Esophagus (tissue), 2 donors: Measurements from ENCODE around the gene DCC. TPM values are rescaled to one million over a fixed set of nuclear protein-coding genes. Genes with fewer than 3 reads are reported as not detected.

ENCODE experiments used
- H3K27ac ChIP-seq, 2 donors: one replicate each; pipeline ENCODE4 v1.5.1; 2013; ENCODE audit warnings: low read depth in 2 of 2, mild to moderate bottlenecking in 2 of 2, inconsistent platforms in 1 of 2, low read length in 1 of 2, moderate library complexity in 1 of 2
- H3K27me3 ChIP-seq, 2 donors: one replicate each; pipeline ENCODE4 v1.6.1; 2013; ENCODE audit warnings: low read length in 2 of 2, control low read depth in 1 of 2, mild to moderate bottlenecking in 1 of 2; ENCODE audit not compliant: insufficient read depth in 2 of 2, control insufficient read depth in 1 of 2
- H3K36me3 ChIP-seq, 2 donors: one replicate each; pipeline ENCODE4 v1.6.1; 2013; ENCODE audit warnings: low read length in 1 of 2; ENCODE audit not compliant: control insufficient read depth in 2 of 2, insufficient read depth in 2 of 2
- H3K4me1 ChIP-seq, 2 donors: one replicate each; pipeline ENCODE4 v1.6.1; 2013; ENCODE audit warnings: low read length in 1 of 2; ENCODE audit not compliant: control insufficient read depth in 2 of 2, insufficient read depth in 2 of 2
- H3K4me3 ChIP-seq, 2 donors: one replicate each; pipeline ENCODE4 v1.5.1; 2013; ENCODE audit warnings: low read length in 2 of 2, mild to moderate bottlenecking in 2 of 2, low read depth in 1 of 2, moderate library complexity in 1 of 2
- H3K9me3 ChIP-seq, 2 donors: one replicate each; pipeline ENCODE4 v1.6.1; 2013; ENCODE audit warnings: mild to moderate bottlenecking in 2 of 2, low read depth in 1 of 2, low read length in 1 of 2, moderate library complexity in 1 of 2; ENCODE audit not compliant: control insufficient read depth in 2 of 2, insufficient read depth in 1 of 2
- WGBS, 2 donors: extraction: QIAGEN DNeasy Blood & Tissue Kit; methylation state at CpG; one replicate each; pipeline ENCODE4 v1.1.7; 2013; 5-methylcytosine and 5-hydroxymethylcytosine counted together
- polyA plus RNA-seq, 2 donors: library from polyadenylated mRNA; stranded (reverse); fragments of 200-250 nt; gene quantifications; one replicate each; pipeline ENCODE4 v1.2.3, GENCODE V29; 2013
- donor health status: healthy with polysubstance abuse.
- donor health status: Bipolar disorder and iron deficiency.

DCC gene
- polyA plus RNA-seq, 2 donors: not detected

- Histone ChIP-seq H3K27me3 (no peaks in the 10 kb centered on the region), H3K9me3 (peaks cover 0 to 3% of the 10 kb centered on the region in 2 donors), H3K27ac (no peak overlapping the region), H3K4me3 (no peak overlapping the region), H3K4me1 (no peaks in the 10 kb centered on the region), H3K36me3 (no peaks in the 10 kb centered on the region)
- WGBS, 2 donors: 71 to 79% methylated on average over 5 of the region's 5 CpGs
Measured at GRCh38 chr18:52701219-52701935, 361.4 kb downstream of the DCC start.

GRCh38 chr18:52715421-52715820, 375.4 kb downstream of the DCC start:
- H3K4me1 ChIP-seq: no peaks in the 10 kb centered on the region

GRCh38 chr18:52715991-52716390, 376.0 kb downstream of the DCC start:
- no peak overlapping the region for H3K4me3 ChIP-seq
- no peak overlapping the region for H3K27ac ChIP-seq
- H3K36me3 ChIP-seq: no peaks in the 10 kb centered on the region
- H3K27me3 ChIP-seq: no peaks in the 10 kb centered on the region
- no peaks in the 10 kb centered on the region for H3K4me1 ChIP-seq
- H3K9me3 ChIP-seq: peaks cover 0 to 4% of the 10 kb centered on the region in 2 donors
- WGBS, 2 donors: 65 to 77% methylated on average over 7 of the region's 7 CpGs

More at GRCh38 chr18:52715421-52715820, 375.4 kb downstream of the DCC start:
- Histone ChIP-seq H3K27me3 (no peaks in the 10 kb centered on the region), H3K36me3 (no peaks in the 10 kb centered on the region), H3K27ac (no peak overlapping the region), H3K9me3 (peaks cover 0 to 4% of the 10 kb centered on the region in 2 donors), H3K4me3 (no peak overlapping the region)
- WGBS, 2 donors: 72 to 89% methylated on average over 4 of the region's 4 CpGs

GRCh38 chr18:52716973-52717372, 377.0 kb downstream of the DCC start:
- Histone ChIP-seq H3K4me1 (no peaks in the 10 kb centered on the region), H3K9me3 (peaks cover 0 to 4% of the 10 kb centered on the region in 2 donors), H3K4me3 (no peak overlapping the region), H3K36me3 (no peaks in the 10 kb centered on the region), H3K27me3 (no peaks in the 10 kb centered on the region), H3K27ac (no peak overlapping the region)
- 35 to 42% methylated on average over 3 of the region's 3 CpGs for WGBS, 2 donors

- Histone ChIP-seq H3K4me1 (no peaks in the 10 kb centered on the region), H3K27me3 (no peaks in the 10 kb centered on the region)
- WGBS, 2 donors: 74 to 85% methylated on average over 3 of the region's 3 CpGs
Measured at GRCh38 chr18:52722904-52723303, 382.9 kb downstream of the DCC start.

GRCh38 chr18:52723550-52723970, 383.6 kb downstream of the DCC start:
- Histone ChIP-seq H3K9me3 (no peaks in the 10 kb centered on the region), H3K4me1 (no peaks in the 10 kb centered on the region), H3K27me3 (no peaks in the 10 kb centered on the region), H3K36me3 (no peaks in the 10 kb centered on the region), H3K4me3 (no peak overlapping the region), H3K27ac (no peak overlapping the region)
- WGBS, 2 donors: 54 to 70% methylated on average over 3 of the region's 3 CpGs

More at GRCh38 chr18:52722904-52723303, 382.9 kb downstream of the DCC start:
- Histone ChIP-seq H3K27ac (no peak overlapping the region), H3K36me3 (no peaks in the 10 kb centered on the region), H3K9me3 (no peaks in the 10 kb centered on the region), H3K4me3 (no peak overlapping the region)

GRCh38 chr18:52730972-52731619, 391.1 kb downstream of the DCC start:
- Histone ChIP-seq H3K27me3 (no peaks in the 10 kb centered on the region), H3K4me1 (no peaks in the 10 kb centered on the region), H3K9me3 (no peaks in the 10 kb centered on the region), H3K4me3 (no peak overlapping the region), H3K36me3 (no peaks in the 10 kb centered on the region), H3K27ac (no peak overlapping the region)
- WGBS, 2 donors: 62 to 67% methylated on average over 3 of the region's 3 CpGs

- Histone ChIP-seq H3K27me3 (no peaks in the 10 kb centered on the region), H3K9me3 (peaks cover 0 to 2% of the 10 kb centered on the region in 2 donors), H3K36me3 (no peaks in the 10 kb centered on the region), H3K27ac (no peak overlapping the region), H3K4me1 (no peaks in the 10 kb centered on the region), H3K4me3 (no peak overlapping the region)
- 79 to 81% methylated on average over 5 of the region's 5 CpGs for WGBS, 2 donors
Measured at GRCh38 chr18:52738946-52739345, 398.9 kb downstream of the DCC start.

GRCh38 chr18:52746986-52747385, 407.0 kb downstream of the DCC start:
- Histone ChIP-seq H3K4me1 (no peaks in the 10 kb centered on the region), H3K27ac (no peak overlapping the region), H3K27me3 (no peaks in the 10 kb centered on the region), H3K36me3 (no peaks in the 10 kb centered on the region), H3K4me3 (no peak overlapping the region), H3K9me3 (peaks cover 0 to 9% of the 10 kb centered on the region in 2 donors)
- 55 to 60% methylated on average over 2 of the region's 2 CpGs for WGBS, 2 donors
